Endothelial cell of umbilical vein (primary cell): Measurements from ENCODE around the gene DENND4B.

Experiments used
- CTCF ChIP-seq, 2 donors: IDR thresholded peaks; 1 replicate in 1 of 2; 2 replicates in 1 of 2; pipeline ENCODE4 v1.5.1; 2011; ENCODE audit warnings: low read length in 2 of 2, mild to moderate bottlenecking in 2 of 2, moderate library complexity in 2 of 2, control low read depth in 1 of 2, inconsistent platforms in 1 of 2, low read depth in 1 of 2; ENCODE audit not compliant: insufficient read depth in 1 of 2; ENCODE audit errors: extremely low read depth in 1 of 2
- EZH2 ChIP-seq: IDR thresholded peaks from 2 replicates; pipeline ENCODE4 v1.6.1; 2012; ENCODE audit warnings: borderline replicate concordance, low read depth, mild to moderate bottlenecking, moderate library complexity, low read length, inconsistent platforms; ENCODE audit not compliant: severe bottlenecking
- JUN ChIP-seq: IDR thresholded peaks from 2 replicates; pipeline ENCODE4 v1.6.1; 2011; ENCODE audit warnings: borderline replicate concordance, low read depth; ENCODE audit not compliant: insufficient read length, insufficient read depth
- POLR2A ChIP-seq: IDR thresholded peaks from 2 replicates; pipeline ENCODE4 v1.6.1; 2012; ENCODE audit warnings: low read depth, mild to moderate bottlenecking, control low read depth, low read length
- POLR2AphosphoS5 ChIP-seq: IDR thresholded peaks from 2 replicates; pipeline ENCODE4 v1.6.1; 2012; ENCODE audit warnings: low read depth, mild to moderate bottlenecking, control low read depth, low read length, moderate library complexity; ENCODE audit not compliant: insufficient read depth
- TF ChIP-seq, protein P1 (sequence below): IDR thresholded peaks from 2 replicates; pipeline ENCODE4 v1.6.1; 2011; ENCODE audit not compliant: insufficient read depth, insufficient read length

GRCh38 chr1:153984123-153984894, 37.8 kb upstream of the DENND4B start:
- TF ChIP-seq EZH2: no peak
- TF ChIP-seq, protein P1, sequence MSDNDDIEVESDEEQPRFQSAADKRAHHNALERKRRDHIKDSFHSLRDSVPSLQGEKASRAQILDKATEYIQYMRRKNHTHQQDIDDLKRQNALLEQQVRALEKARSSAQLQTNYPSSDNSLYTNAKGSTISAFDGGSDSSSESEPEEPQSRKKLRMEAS: no peak
- no peak for TF ChIP-seq CTCF (IDR thresholded peaks at IDR 0.05; ENCODE audit: extremely low read depth in 1 of 2, insufficient read depth in 1 of 2, low read depth in 1 of 2, low read length in 2 of 2)
- no peak for TF ChIP-seq POLR2A
- TF ChIP-seq JUN: no peak
- TF ChIP-seq POLR2AphosphoS5: no peak
